GM18517 (cell line): ENCODE data around the gene COL25A1.
"Not testable (repeated sequence)": the region's sequence is repeated elsewhere in the genome, so short reads cannot be mapped to it uniquely, and the experiment has no call there.

Experiments
- ATAC-seq: cut with Tn5 transposase; IDR thresholded peaks from one replicate; pipeline ENCODE4 v1.9.1; 2021; ENCODE audit warnings: mild to moderate bottlenecking, moderate library complexity; ENCODE audit not compliant: unreplicated experiment

The COL25A1 gene

DNA sequence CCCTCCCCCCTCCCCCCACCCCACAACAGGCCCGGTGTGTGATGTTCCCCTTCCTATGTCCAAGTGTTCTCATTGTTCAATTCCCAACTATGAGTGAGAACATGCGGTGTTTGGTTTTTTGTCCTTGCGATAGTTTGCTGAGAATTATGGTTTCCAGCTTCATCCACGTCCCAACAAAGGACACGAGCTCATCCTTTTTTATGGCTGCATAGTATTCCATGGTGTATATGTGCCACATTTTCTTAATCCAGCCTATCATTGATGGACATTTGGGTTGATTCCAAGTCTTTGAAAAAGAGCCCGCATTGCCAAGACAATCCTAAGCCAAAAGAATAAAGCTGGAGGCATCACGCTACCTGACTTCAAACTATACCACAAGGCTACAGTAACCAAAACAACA, 231.8 kb downstream of the COL25A1 start:
- ATAC-seq: not testable (repeated sequence)

DNA sequence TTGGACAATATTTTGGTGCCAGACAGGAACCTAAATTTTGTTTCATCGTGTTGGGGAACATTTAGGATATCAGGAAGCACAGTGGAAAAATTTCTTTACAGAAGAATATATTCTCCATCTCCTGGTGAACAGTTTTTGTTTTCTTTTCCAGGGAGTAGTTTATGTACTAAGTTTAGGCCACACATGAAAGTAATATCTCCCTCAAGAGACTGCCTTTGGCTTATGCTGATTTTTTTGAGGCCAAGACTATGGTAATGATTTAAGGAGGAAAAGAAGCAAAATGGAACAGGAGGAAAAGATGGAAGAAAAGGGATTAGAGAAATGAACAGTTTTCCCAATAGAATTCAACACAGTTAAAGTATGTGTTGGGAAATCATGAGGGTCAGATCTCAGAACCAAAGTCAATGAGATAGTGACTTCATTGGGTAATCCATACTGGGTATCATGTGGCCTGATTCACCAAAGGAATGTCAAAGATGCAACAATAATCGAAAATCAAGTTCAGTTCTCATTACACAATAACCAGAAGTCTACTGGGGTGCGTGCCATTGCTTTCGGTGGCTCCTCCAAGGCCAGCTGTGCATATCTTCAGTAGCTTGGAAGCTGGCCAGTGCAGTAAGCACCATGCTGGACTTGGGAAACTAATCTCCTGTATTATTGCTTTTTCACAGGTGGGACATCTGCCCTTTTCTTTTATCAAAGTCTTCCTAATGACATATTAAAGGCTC, 234.8 kb downstream of the COL25A1 start:
- ATAC-seq: no peak

DNA sequence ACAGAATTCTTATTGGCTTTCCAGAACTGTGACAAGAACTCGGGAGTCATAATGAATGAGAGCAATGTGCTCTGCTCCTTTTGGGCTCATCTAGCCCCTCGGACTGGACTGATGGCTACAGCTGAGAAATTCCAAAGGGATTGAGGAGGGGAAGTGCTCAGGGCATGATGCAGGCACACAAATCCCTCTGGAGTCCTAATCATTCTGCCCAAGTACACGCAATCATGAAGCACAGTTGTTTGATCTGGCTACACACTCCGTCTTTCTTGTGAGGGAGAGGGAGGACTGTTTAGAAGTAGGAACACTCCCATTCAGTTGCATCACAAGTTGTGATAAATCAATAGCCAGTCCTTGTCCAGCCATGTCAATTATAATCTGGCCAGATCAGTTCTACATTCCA, 237.5 kb downstream of the COL25A1 start:
- ATAC-seq: no peak

DNA sequence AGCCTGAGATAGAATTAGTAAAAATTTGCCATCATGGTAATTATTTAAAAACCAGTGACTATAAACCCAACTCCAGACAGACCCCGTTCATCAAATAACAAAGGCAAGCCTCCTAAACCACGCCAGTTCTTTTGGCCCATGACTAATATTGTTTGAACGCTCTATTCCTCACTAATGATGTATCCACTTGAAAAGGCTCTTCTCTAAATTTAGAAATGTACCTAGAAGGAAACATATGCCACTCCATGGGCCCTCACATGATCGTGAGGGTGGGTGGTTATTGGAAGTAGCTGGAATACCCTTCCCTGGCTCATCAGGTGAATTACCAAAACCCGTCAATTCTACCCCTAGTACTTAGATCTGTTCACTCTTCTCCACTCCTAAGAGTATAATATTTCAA, 249.2 kb downstream of the COL25A1 start:
- ATAC-seq: no peak

DNA sequence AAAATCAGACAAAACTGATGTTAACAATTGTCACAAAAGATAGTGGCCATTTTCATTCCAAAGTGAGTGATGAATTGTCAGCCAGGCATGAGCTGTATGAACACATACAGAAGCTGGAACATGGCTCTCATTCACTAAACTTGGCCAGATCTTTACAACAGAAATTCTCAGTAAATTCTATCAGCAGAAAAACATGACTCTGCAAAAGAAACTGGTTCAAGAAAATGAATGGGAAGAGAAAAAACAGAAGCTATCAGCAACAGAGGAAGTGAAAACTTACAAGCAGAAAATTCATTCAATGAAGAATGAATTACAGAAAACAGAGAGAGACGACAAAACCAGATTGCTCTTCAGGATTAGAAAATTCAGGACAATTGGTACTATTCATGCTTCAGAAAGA, 249.6 kb downstream of the COL25A1 start:
- no peak for ATAC-seq

DNA sequence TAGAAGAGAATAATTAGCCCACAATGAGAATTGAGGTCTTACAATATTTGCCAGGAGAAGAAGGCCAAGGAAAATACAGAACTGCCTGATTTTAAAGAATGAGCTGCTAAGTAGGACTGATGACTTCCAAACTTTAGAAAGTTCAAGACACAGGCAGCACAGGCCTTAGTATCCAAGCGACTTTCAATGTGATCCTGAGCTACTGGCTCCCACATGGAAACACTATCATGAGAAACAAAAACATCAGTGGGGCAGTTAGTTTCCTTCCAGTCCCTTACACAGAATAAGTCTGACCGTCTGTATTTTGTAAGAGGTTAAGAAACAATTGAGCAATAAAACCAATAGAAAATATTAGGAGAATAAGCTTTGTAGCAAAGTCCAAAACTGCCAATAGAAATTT, 251.4 kb downstream of the COL25A1 start:
- ATAC-seq: no peak

DNA sequence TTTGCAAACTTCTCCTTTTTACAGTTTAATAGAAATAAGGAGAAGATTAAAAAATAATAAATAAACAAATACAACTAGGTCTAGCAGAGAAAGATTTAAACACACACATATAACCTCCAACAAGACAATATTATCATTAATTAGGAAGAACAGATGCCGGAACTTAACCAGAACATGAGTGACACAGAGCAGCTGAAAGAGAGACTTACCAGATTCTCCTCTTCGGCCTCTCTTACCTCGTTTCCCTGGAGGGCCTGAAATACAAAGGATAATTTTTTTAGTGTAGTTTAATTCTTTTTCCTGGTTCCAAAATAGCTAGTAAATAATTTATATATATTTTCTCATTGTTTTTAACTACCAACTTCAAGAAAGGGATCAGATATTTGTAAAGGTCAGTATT, 252.5 kb downstream of the COL25A1 start:
- ATAC-seq: no peak

DNA sequence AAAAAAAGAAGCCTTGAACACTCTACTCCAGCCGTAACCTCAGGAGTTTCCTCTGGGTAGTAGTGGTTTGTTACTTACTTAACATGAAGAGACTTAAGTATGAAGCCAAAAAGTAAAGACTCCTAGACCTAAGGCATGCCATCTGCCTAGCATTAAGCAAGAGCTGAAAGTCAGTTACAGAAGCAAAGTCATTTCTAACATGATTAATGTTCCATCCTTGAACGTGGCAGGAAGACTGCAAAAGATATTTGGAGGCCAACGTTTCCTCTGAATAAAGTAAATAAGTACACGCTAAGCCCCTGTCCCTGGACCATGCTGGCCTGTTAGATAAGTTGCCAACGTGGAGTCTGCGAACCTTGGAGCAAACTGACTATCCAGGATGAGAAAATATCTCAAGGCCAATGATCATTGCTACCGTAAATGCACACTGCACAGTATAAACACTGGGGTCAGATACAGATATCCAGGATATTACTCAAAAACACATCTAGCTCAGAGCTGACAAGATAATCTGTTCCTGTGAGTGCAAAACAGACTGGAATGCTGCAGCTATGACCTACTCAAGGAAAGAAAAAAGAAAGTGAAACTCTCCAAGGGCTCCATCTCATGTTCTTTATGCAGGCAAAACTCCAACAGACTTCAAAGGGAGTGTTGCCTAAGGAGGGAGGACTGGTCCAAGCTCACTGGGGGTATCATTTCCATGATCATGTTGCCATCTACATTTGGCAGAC, 255.8 kb downstream of the COL25A1 start:
- ATAC-seq: no peak

DNA sequence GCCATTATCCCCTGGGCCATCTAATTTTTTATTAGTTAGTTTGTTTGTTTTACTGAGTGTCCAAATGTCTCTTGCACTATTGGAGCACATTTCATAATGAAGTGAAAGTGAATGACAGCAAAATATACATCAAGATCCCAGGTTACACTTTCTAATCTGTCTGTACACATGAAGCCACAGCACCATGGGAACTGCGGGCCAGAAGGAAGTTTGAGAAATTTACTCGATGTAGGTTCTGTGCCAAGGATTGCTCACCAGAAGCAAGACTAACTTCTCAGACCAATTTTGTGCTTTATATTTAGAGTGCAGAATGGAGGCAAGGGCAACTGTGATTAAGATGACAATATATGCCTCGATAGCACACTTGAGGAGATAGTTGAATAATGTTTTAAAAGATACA, 258.0 kb downstream of the COL25A1 start:
- ATAC-seq: no peak

DNA sequence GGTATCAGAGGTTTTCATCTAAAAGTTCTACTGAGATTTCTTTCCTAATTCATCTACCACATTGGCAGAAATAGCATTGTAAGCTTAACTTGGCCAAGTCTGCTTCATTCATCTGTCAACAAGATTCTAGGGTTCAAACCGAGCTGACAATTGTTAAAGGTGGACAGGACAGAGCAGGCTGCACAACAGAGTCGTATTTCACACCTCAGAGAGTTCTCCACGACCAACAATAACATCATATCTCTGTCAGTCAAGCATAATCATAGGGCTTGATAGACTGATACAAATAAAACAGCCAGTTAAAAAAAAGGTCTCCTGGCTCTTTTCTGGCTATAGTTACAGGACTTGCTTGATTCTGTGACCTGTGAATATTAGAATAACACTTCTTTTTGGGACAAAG, 259.2 kb downstream of the COL25A1 start:
- ATAC-seq: no peak

DNA sequence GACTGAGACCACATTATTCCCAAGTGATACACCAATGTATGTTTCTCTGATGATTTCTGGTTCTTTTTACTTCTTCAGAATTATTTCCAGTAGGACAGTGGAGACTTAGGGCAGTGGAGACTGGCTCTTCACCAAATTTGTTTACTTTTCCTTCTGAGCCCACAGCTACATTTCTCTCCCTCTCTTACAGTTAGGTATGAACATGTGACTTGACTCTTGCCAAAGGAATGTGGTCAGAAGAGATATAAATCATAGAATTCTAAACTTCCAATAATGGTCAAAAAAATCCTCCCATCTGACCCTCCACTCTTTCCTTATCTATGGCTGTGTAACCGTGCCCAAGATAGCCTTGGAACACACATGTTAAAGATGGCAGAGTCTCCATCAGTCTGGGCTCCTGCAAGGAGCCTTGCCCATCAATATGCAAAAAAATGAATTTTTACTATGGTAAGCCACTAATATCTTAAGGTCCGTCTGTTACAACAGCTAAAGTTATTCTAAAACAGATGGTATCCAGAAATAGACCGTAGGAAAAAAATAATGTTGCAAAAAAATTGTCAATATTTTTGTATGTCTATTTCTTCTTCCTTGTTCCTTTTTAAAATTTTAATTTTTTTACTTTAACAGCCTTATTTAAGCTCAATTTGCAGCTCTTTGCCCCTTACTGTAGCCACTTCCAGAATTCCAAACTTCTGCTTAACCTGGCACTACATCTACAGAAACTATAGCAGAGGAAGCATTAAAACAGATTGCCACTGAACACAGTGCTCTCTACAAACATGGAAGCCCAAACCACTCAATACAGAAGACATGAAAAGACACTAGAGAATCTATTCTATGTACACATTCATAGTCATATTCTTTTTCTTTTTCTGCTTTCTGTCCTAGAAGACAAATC, 260.7 kb downstream of the COL25A1 start:
- no peak for ATAC-seq

DNA sequence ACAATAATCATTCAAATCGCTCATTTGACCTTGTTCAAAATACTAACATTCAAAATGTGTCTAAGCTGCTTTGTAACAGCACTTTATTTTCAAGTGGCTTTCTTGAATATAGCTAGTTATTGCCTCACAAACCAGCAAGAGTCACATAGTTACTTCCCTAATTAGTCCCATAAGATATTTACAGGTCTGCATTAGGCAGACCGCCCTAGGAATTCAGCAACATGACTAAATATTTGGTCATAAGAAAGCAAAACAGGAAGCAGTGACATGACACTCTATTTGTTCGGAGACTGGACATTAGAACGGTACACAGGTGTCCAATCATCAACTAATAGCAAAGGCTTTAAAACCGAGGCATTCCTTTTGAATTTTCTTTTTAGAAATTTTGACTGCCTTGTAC, 262.0 kb downstream of the COL25A1 start:
- no peak for ATAC-seq

DNA sequence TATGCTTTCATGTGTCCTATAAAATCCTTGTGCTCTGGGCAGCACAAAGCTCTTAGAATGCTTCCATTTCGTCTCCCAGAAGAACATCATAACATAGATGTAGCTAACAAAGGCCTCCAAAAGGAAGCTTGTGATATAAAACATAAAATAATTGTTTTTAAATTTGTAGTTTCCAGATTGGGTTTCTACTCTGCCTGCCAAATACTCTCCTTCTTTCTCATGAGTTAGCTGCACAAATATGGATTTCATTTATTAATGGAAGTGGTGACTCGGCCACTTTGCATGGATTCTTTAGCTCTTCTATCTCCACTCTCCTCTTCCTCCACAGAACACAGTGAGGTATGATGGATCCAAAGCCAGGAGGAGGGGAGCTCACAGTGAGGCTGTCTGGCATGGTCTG, 265.4 kb downstream of the COL25A1 start:
- ATAC-seq: no peak

DNA sequence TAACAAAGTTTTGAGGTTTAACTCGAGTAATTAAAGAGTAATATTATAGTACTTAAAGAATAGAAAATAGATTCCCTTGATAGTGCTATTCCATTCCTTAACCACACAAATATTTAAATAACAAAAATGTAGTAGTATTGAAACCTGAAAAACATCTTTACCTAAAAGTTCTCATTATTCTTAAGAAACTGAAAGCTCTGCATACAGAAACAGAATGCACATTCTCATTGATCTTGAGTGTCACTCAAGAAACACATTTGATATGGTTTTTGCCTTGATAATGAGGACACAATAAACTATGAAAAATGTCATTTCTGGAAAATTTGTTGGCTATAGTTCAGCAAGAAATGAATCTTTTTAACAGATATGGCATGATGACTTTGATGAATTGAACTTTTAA, 268.5 kb downstream of the COL25A1 start:
- no peak for ATAC-seq

DNA sequence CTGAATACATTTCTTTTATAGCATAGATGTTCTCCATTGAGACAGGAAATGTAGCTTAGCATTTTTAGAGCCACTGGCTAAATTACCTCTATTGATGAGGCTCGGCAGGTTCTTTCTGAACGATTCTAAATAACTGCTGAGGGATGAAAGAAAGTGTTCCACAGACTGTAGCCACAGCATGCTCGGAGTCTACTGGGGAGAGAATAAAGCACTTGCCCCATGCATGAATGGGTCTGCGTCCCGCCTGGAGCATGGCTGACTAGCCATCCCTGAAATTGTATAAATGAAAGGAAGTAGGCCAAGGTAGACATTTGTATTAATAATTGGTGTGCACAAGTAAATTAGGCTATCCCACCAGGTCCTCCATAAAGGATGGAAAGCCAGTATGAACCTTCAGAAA, 269.8 kb downstream of the COL25A1 start:
- ATAC-seq: no peak

DNA sequence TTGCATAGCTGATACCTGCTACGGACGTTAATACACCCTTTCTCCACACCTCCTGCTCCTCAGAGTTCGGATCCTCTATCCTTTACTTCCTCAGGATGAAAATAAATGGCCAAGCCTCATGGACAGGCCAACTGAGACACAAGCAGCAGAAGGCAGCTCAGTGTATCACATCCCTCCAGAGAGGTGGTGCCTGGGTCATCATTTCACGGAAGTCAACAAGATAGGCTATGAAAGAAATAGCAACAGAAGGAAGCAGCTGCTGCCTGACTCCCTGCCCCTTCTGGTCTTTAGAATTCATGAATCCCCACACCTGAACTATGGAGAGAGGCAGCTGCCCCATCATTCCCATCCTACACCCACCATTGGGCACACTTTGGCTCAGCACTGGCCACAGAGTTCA, 272.5 kb downstream of the COL25A1 start:
- ATAC-seq: no peak

DNA sequence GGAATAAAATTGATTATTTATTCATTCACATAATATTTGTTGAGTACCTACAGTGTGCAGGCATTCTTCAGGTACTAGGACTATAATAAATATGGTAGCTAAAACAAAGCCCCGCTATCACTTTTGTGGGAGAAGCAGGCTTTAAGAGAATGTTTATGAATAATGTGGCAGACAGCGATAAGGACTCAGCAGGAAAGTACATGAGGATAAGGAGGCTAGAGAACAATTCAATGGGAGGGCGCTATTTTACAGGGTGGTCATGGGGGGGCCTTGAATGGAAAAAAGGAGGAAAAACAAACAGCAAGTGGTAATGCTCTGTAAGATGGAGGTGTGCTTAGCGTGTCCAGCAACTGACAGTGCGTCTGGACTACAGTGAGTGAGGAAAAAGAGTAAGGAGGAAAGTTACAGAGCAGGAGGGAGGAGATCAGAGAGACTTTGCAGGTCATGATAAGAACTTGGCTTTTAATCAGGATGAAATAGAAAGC, 275.4 kb downstream of the COL25A1 start:
- no peak for ATAC-seq

DNA sequence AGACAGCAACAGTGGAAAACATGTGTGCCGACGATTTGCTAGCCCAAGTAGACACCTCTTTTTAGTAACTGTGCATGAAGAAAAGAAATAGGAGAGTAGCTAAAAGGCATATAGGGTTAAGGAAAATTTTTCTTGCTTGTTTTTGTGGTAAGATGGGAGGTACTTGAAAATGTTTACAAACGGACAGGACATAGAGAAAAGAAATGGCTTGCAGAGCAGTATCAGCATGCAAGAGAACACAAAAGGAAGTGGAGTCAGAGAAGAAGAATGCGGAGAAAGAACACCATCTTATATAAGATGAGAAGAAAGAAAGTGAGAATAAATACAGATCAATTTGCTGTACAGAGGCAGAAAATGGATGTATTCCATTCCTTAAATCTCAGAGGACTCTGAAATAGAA, 275.9 kb downstream of the COL25A1 start:
- no peak for ATAC-seq

DNA sequence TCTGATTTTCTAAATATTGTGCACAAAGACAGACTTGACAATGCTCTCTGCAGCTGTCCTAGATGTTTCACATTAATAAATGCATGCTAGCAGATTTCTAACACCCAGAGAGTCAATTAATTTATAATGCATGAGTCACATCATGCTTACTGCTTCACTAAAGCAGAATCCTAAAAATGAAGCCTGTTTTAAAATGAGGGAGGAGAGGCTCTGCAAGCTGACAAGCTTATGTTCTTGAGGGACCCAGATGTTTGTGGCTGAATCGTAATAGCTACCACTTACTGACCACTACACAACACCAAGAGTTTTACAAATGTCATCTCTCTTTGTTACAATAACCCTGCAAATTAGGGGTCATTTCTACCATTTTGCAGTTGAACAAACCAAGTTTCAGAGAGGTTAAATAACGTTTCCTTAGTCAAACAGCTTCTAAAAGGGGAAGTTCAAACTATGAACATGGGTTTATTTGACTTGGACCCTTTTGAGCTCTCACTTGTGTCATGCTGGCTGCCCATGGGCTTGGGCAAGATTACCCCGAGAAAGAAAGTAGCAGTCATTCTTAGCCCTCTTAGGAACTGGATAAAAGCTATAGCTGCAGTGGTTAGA, 276.9 kb downstream of the COL25A1 start:
- ATAC-seq: no peak

DNA sequence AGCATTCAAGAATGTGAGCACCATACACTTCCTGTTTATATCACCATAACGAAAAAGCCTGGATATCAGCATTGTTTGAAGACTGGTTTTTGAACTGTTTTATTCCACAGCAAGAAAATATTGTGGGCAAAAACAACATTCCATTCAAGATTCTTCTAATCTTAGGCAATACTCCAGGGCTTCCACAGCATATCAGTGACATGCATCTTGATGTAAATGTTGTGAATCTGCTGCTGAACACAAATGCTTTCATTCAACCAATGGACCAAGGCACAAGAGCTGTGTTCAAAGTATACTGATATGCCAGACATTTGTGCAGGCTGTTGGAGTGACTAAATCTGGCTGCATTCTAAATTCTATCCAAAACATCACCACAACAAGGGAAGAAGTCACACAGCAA, 279.5 kb downstream of the COL25A1 start:
- ATAC-seq: no peak

DNA sequence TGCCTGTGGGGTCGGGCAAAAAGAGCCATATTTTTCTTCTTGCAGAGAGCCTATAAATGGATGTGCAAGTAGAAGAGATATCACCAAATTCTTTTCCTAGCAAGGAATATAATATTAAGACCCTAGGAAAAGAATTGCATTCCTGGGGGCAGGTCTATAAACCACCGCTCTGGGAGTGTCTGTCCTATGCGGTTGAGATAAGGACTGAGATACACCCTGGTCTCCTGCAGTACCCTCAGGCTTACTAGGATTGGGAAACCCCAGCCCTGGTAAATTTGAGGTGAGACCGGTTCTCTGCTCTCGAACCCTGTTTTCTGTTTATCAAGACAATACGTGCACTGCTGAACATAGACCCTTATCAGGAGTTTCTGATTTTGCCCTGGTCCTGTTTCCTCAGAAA, 280.8 kb downstream of the COL25A1 start:
- not testable (repeated sequence) for ATAC-seq
